Measurements from ENCODE around the gene SLC6A3. TPM values are rescaled to one million over a fixed set of nuclear protein-coding genes. Genes with fewer than 3 reads are reported as not detected.

SLC6A3 gene
- total RNA-seq, 1 experiment from 2014 or later, result not detected

DNA sequence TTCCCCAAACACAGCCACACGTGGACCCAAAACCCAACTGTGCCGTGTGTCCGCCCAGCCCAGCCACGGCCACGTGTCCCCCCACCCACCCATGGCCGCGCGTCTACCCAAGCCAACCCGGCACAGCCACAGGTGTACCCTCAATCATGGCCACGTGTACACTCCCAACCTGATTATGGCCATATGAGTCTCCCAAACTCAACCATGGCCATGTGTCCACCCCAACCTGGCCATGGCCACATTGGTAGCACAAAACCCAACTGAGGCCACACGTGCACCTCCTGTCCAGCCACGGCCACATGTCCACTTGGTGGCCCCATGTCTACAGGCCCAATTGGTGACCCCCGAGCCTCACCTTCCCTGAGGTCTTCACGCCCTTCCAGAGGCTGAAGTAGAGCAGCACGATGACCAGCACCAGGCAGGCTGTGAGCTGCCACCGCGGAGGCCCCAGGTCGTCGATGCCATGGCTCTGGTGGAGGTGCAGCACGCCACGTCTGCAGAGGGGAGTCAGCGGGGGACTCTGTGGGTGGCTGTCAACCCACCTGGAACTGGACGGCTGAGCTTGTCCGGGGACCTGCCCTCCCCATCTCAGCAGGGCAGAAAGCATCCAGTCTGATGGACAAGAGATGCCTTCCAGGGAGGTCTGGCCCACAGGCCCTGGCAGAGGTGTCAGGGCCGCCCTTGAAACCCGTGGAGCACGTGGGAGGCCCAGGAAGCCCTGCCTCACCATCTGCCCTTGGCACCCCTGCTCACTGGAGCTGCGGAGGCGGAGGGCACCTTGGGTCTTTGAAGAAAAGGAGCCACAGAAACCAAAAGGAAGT is 23.5 kb downstream of the SLC6A3 start:
- H3K4me1 Mint-ChIP-seq (ENCODE audit: low read depth, unreplicated experiment), result no peaks in the 10 kb centered on the region
- H3K36me3 ChIP-seq (ENCODE audit: control insufficient read depth, insufficient read depth, low read length), result no peaks in the 10 kb centered on the region
- BruUV-seq (replicated peaks), result no TSS peak
- DNase-seq, result no peak
- TF ChIP-seq, protein P1, sequence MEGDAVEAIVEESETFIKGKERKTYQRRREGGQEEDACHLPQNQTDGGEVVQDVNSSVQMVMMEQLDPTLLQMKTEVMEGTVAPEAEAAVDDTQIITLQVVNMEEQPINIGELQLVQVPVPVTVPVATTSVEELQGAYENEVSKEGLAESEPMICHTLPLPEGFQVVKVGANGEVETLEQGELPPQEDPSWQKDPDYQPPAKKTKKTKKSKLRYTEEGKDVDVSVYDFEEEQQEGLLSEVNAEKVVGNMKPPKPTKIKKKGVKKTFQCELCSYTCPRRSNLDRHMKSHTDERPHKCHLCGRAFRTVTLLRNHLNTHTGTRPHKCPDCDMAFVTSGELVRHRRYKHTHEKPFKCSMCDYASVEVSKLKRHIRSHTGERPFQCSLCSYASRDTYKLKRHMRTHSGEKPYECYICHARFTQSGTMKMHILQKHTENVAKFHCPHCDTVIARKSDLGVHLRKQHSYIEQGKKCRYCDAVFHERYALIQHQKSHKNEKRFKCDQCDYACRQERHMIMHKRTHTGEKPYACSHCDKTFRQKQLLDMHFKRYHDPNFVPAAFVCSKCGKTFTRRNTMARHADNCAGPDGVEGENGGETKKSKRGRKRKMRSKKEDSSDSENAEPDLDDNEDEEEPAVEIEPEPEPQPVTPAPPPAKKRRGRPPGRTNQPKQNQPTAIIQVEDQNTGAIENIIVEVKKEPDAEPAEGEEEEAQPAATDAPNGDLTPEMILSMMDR (IDR thresholded peaks at IDR 0.05; ENCODE audit: insufficient read depth in 1 of 2, low read depth in 1 of 2, low read length in 1 of 2, severe bottlenecking in 1 of 2, unreplicated experiment in 1 of 2), result no peak
- H3K4me3 Mint-ChIP-seq (ENCODE audit: unreplicated experiment), result no peak overlapping the region
- no peaks in the 10 kb centered on the region for H3K27me3 ChIP-seq (replicated peaks; ENCODE audit: control insufficient read depth, insufficient read depth, low read length)
- peaks cover 4% of the 10 kb centered on the region for H3K36me3 Mint-ChIP-seq (ENCODE audit: insufficient read depth, unreplicated experiment)
- no peaks in the 10 kb centered on the region for H3K9me3 Mint-ChIP-seq (ENCODE audit: unreplicated experiment)
- ChIA-PET CTCF (no interaction called here), POLR2A (no interaction called here)
- no peak overlapping the region for H3K4me3 ChIP-seq (ENCODE audit: low read depth, low read length)
- intact Hi-C loops (cut with micrococcal nuclease; ENCODE audit: unreplicated experiment), result no loop called here
- no peaks in the 10 kb centered on the region for H3K9me3 ChIP-seq
- peaks cover 18% of the 10 kb centered on the region for H3K27me3 Mint-ChIP-seq (ENCODE audit: insufficient read depth, unreplicated experiment)
- H3K27ac Mint-ChIP-seq (ENCODE audit: unreplicated experiment), result no peak overlapping the region
- no peaks in the 10 kb centered on the region for H3K4me1 ChIP-seq

- peaks cover 4% of the 10 kb centered on the region for H3K36me3 Mint-ChIP-seq (ENCODE audit: insufficient read depth, unreplicated experiment)
- TF ChIP-seq, protein P1 (IDR thresholded peaks at IDR 0.05; ENCODE audit: insufficient read depth in 1 of 2, low read depth in 1 of 2, low read length in 1 of 2, severe bottlenecking in 1 of 2, unreplicated experiment in 1 of 2), result no peak
These were observed 24.7 kb downstream of the SLC6A3 start for GRCh38 chr5:1420211-1421195.

GRCh38 chr5:1419476-1420210 is 25.6 kb downstream of the SLC6A3 start:
- Histone ChIP-seq H3K9me3 (no peaks in the 10 kb centered on the region), H3K36me3 (ENCODE audit: control insufficient read depth, insufficient read depth, low read length) (no peaks in the 10 kb centered on the region), H3K4me1 (no peaks in the 10 kb centered on the region), H3K4me3 (ENCODE audit: low read depth, low read length) (no peak overlapping the region), H3K27me3 (replicated peaks; ENCODE audit: control insufficient read depth, insufficient read depth, low read length) (no peaks in the 10 kb centered on the region)
- intact Hi-C loops (cut with micrococcal nuclease; ENCODE audit: unreplicated experiment), result no loop called here
- no peak for DNase-seq
- TF ChIP-seq, protein P1 (IDR thresholded peaks at IDR 0.05; ENCODE audit: insufficient read depth in 1 of 2, low read depth in 1 of 2, low read length in 1 of 2, severe bottlenecking in 1 of 2, unreplicated experiment in 1 of 2), result no peak
- peaks cover 21% of the 10 kb centered on the region for H3K27me3 Mint-ChIP-seq (ENCODE audit: insufficient read depth, unreplicated experiment)
- H3K36me3 Mint-ChIP-seq (ENCODE audit: insufficient read depth, unreplicated experiment), result peaks cover 4% of the 10 kb centered on the region
- no peak overlapping the region for H3K27ac Mint-ChIP-seq (ENCODE audit: unreplicated experiment)
- H3K4me1 Mint-ChIP-seq (ENCODE audit: low read depth, unreplicated experiment), result no peaks in the 10 kb centered on the region
- BruUV-seq (replicated peaks), result no TSS peak
- ChIA-PET CTCF (no interaction called here), POLR2A (no interaction called here)
- H3K9me3 Mint-ChIP-seq (ENCODE audit: unreplicated experiment), result no peaks in the 10 kb centered on the region
- H3K4me3 Mint-ChIP-seq (ENCODE audit: unreplicated experiment), result no peak overlapping the region

More at GRCh38 chr5:1420211-1421195, 24.7 kb downstream of the SLC6A3 start:
- CTCF ChIA-PET, result no interaction called here
- Histone ChIP-seq H3K27me3 (replicated peaks; ENCODE audit: control insufficient read depth, insufficient read depth, low read length) (no peaks in the 10 kb centered on the region), H3K9me3 (no peaks in the 10 kb centered on the region), H3K36me3 (ENCODE audit: control insufficient read depth, insufficient read depth, low read length) (no peaks in the 10 kb centered on the region), H3K4me1 (no peaks in the 10 kb centered on the region), H3K4me3 (ENCODE audit: low read depth, low read length) (no peak overlapping the region)
- H3K4me1 Mint-ChIP-seq (ENCODE audit: low read depth, unreplicated experiment), result no peaks in the 10 kb centered on the region
- DNase-seq, result no peak
- no peaks in the 10 kb centered on the region for H3K9me3 Mint-ChIP-seq (ENCODE audit: unreplicated experiment)
- H3K4me3 Mint-ChIP-seq (ENCODE audit: unreplicated experiment), result no peak overlapping the region
- no TSS peak for BruUV-seq (replicated peaks)
- peaks cover 22% of the 10 kb centered on the region for H3K27me3 Mint-ChIP-seq (ENCODE audit: insufficient read depth, unreplicated experiment)
- POLR2A ChIA-PET, result no interaction called here
- no peak overlapping the region for H3K27ac Mint-ChIP-seq (ENCODE audit: unreplicated experiment)
- intact Hi-C loops (cut with micrococcal nuclease; ENCODE audit: unreplicated experiment), result no loop called here

All from Caco-2 (cell line).